ENCODE results near the gene FLVCR2.

GRCh38 chr14:75673345-75674035, 95.1 kb downstream of the FLVCR2 start:
- TF ChIP-seq POLR2A (IDR thresholded peaks at IDR 0.05; ENCODE audit: low read depth, low read length) (no peak), POLR2AphosphoS5 (IDR thresholded peaks at IDR 0.05; ENCODE audit: low read depth, low read length) (no peak), SPI1 (IDR thresholded peaks at IDR 0.05; ENCODE audit: low read depth, low read length) (peak; percentile 46)

Measured in GM12891 (cell line).